Activated T-helper 2 cell treated with anti-CD3 and anti-CD28 coated beads, Interferon-gamma antibody, Interleukin-2, Interleukin-4, amounts not matched to agents 10 μg/mL and 5 μg/mL and 100 μg/mL, durations not matched to agents 14 hours and 24 hours and 36 hours (primary cell): ENCODE measurements around the gene MTF2. TPM values are rescaled to one million over a fixed set of nuclear protein-coding genes. Genes with fewer than 3 reads are reported as not detected.

Source experiments
- DNase-seq: peaks from one replicate; pipeline ENCODE4 v3.0.0; 2021; ENCODE audit warnings: low spot score
- H3K27ac Mint-ChIP-seq: one replicate; pipeline ENCODE4 v1.8.0; 2021; ENCODE audit warnings: mixed read lengths
- H3K27me3 Mint-ChIP-seq: one replicate; pipeline ENCODE4 v1.8.0; 2021; ENCODE audit warnings: low read depth, mixed read lengths
- H3K36me3 Mint-ChIP-seq: one replicate; pipeline ENCODE4 v1.8.0; 2021; ENCODE audit warnings: low read depth, mixed read lengths
- H3K4me1 Mint-ChIP-seq: one replicate; pipeline ENCODE4 v1.8.0; 2021; ENCODE audit warnings: low read depth, mixed read lengths
- H3K4me3 Mint-ChIP-seq: one replicate; pipeline ENCODE4 v1.8.0; 2021; ENCODE audit warnings: low read depth, mild to moderate bottlenecking, moderate library complexity, mixed read lengths
- H3K9me3 Mint-ChIP-seq: one replicate; pipeline ENCODE4 v1.8.0; 2021; ENCODE audit warnings: mixed read lengths
- intact Hi-C: fragments of 100-400 bp; cut with micrococcal nuclease; formaldehyde crosslinking; loops from one replicate; pipeline ENCODE4 v1.15.1; 2023
- total RNA-seq: library from RNA; stranded (reverse); gene quantifications from 2 replicates; pipeline ENCODE4 v1.2.3, GENCODE V29; 2022

MTF2 gene
- total RNA-seq, 1 donor from 2014 or later = 73.1 TPM

- Mint-ChIP-seq H3K36me3 (peaks cover 36% of the 10 kb centered on the region), H3K27me3 (no peaks in the 10 kb centered on the region), H3K27ac (no peak overlapping the region), H3K4me3 (no peak overlapping the region), H3K4me1 (peaks cover 9% of the 10 kb centered on the region), H3K9me3 (no peaks in the 10 kb centered on the region)
- DNase-seq = no peak
- intact Hi-C loops = no loop called here
Observed at GRCh38 chr1:93129507-93130099, 50.5 kb downstream of the MTF2 start.

GRCh38 chr1:93132638-93133037, 53.6 kb downstream of the MTF2 start:
- Mint-ChIP-seq H3K9me3 (no peaks in the 10 kb centered on the region), H3K27ac (no peak overlapping the region), H3K4me1 (no peaks in the 10 kb centered on the region), H3K4me3 (no peak overlapping the region), H3K27me3 (no peaks in the 10 kb centered on the region), H3K36me3 (peaks cover 32% of the 10 kb centered on the region)
- intact Hi-C loops = no loop called here
- DNase-seq = no peak

- Mint-ChIP-seq H3K4me3 (no peak overlapping the region), H3K27me3 (no peaks in the 10 kb centered on the region), H3K36me3 (peaks cover 47% of the 10 kb centered on the region), H3K27ac (no peak overlapping the region), H3K4me1 (peaks cover 2% of the 10 kb centered on the region), H3K9me3 (no peaks in the 10 kb centered on the region)
- intact Hi-C loops = no loop called here
- no peak for DNase-seq
Observed at GRCh38 chr1:93136445-93136844, 57.4 kb downstream of the MTF2 start.

- DNase-seq = no peak
- Mint-ChIP-seq H3K9me3 (no peaks in the 10 kb centered on the region), H3K4me3 (no peak overlapping the region), H3K4me1 (peaks cover 2% of the 10 kb centered on the region), H3K27me3 (no peaks in the 10 kb centered on the region), H3K27ac (no peak overlapping the region), H3K36me3 (peaks cover 52% of the 10 kb centered on the region)
- intact Hi-C loops = no loop called here
Observed at GRCh38 chr1:93137604-93138292, 58.7 kb downstream of the MTF2 start.

- H3K27ac Mint-ChIP-seq = no peak overlapping the region
- intact Hi-C loops = no loop called here
- no peak overlapping the region for H3K4me3 Mint-ChIP-seq
- H3K36me3 Mint-ChIP-seq = peaks cover 48% of the 10 kb centered on the region
- no peak for DNase-seq
- no peaks in the 10 kb centered on the region for H3K9me3 Mint-ChIP-seq
- no peaks in the 10 kb centered on the region for H3K27me3 Mint-ChIP-seq
- H3K4me1 Mint-ChIP-seq = peaks cover 2% of the 10 kb centered on the region
Observed at GRCh38 chr1:93140106-93140505, 61.0 kb downstream of the MTF2 start.

- Mint-ChIP-seq H3K4me3 (no peak overlapping the region), H3K4me1 (peaks cover 2% of the 10 kb centered on the region), H3K36me3 (peaks cover 45% of the 10 kb centered on the region), H3K9me3 (no peaks in the 10 kb centered on the region), H3K27ac (no peak overlapping the region), H3K27me3 (no peaks in the 10 kb centered on the region)
- no peak for DNase-seq
- intact Hi-C loops = no loop called here
Observed at GRCh38 chr1:93142161-93142560, 63.1 kb downstream of the MTF2 start.

GRCh38 chr1:93143136-93143535, 64.1 kb downstream of the MTF2 start:
- H3K27ac Mint-ChIP-seq = no peak overlapping the region
- peaks cover 47% of the 10 kb centered on the region for H3K36me3 Mint-ChIP-seq
- no peak for DNase-seq
- intact Hi-C loops = no loop called here
- H3K4me3 Mint-ChIP-seq = no peak overlapping the region
- no peaks in the 10 kb centered on the region for H3K9me3 Mint-ChIP-seq
- H3K27me3 Mint-ChIP-seq = no peaks in the 10 kb centered on the region
- H3K4me1 Mint-ChIP-seq = peaks cover 3% of the 10 kb centered on the region

GRCh38 chr1:93143769-93144168, 64.7 kb downstream of the MTF2 start:
- no peak overlapping the region for H3K4me3 Mint-ChIP-seq
- no peak overlapping the region for H3K27ac Mint-ChIP-seq
- H3K4me1 Mint-ChIP-seq = peaks cover 3% of the 10 kb centered on the region
- H3K36me3 Mint-ChIP-seq = peaks cover 48% of the 10 kb centered on the region
- no peaks in the 10 kb centered on the region for H3K9me3 Mint-ChIP-seq
- DNase-seq = no peak
- intact Hi-C loops = no loop called here
- H3K27me3 Mint-ChIP-seq = no peaks in the 10 kb centered on the region

- Mint-ChIP-seq H3K27ac (no peak overlapping the region), H3K4me1 (peaks cover 5% of the 10 kb centered on the region), H3K27me3 (no peaks in the 10 kb centered on the region), H3K9me3 (no peaks in the 10 kb centered on the region), H3K36me3 (peaks cover 62% of the 10 kb centered on the region), H3K4me3 (no peak overlapping the region)
- DNase-seq = no peak
- intact Hi-C loops = loop anchor here (5.0 kb wide), 1 partner anchor 66 kb away; no protein-coding TSS in a partner anchor
Observed at GRCh38 chr1:93148001-93148400, 68.9 kb downstream of the MTF2 start.

GRCh38 chr1:93150729-93151128, 71.6 kb downstream of the MTF2 start:
- intact Hi-C loops = no loop called here
- H3K36me3 Mint-ChIP-seq = peaks cover 70% of the 10 kb centered on the region
- no peaks in the 10 kb centered on the region for H3K27me3 Mint-ChIP-seq
- no peaks in the 10 kb centered on the region for H3K9me3 Mint-ChIP-seq
- H3K4me1 Mint-ChIP-seq = peaks cover 11% of the 10 kb centered on the region
- H3K27ac Mint-ChIP-seq = no peak overlapping the region
- DNase-seq = no peak
- H3K4me3 Mint-ChIP-seq = no peak overlapping the region

GRCh38 chr1:93151474-93151873, 72.4 kb downstream of the MTF2 start:
- Mint-ChIP-seq H3K27me3 (no peaks in the 10 kb centered on the region), H3K4me3 (no peak overlapping the region), H3K4me1 (peaks cover 14% of the 10 kb centered on the region), H3K36me3 (peaks cover 73% of the 10 kb centered on the region), H3K27ac (no peak overlapping the region), H3K9me3 (no peaks in the 10 kb centered on the region)
- no peak for DNase-seq
- intact Hi-C loops = no loop called here

GRCh38 chr1:93152835-93153234, 73.8 kb downstream of the MTF2 start:
- H3K27me3 Mint-ChIP-seq = no peaks in the 10 kb centered on the region
- H3K36me3 Mint-ChIP-seq = peaks cover 60% of the 10 kb centered on the region
- intact Hi-C loops = no loop called here
- no peak overlapping the region for H3K4me3 Mint-ChIP-seq
- peaks cover 13% of the 10 kb centered on the region for H3K4me1 Mint-ChIP-seq
- DNase-seq = no peak
- H3K27ac Mint-ChIP-seq = no peak overlapping the region
- no peaks in the 10 kb centered on the region for H3K9me3 Mint-ChIP-seq

GRCh38 chr1:93154898-93155297, 75.8 kb downstream of the MTF2 start:
- no peaks in the 10 kb centered on the region for H3K27me3 Mint-ChIP-seq
- no peak for DNase-seq
- no peaks in the 10 kb centered on the region for H3K9me3 Mint-ChIP-seq
- peaks cover 13% of the 10 kb centered on the region for H3K4me1 Mint-ChIP-seq
- intact Hi-C loops = no loop called here
- no peak overlapping the region for H3K4me3 Mint-ChIP-seq
- no peak overlapping the region for H3K27ac Mint-ChIP-seq
- H3K36me3 Mint-ChIP-seq = peaks cover 56% of the 10 kb centered on the region
